Measurements from ENCODE around the gene DOK7. TPM values are rescaled to one million over a fixed set of nuclear protein-coding genes. Genes with fewer than 3 reads are reported as not detected.

The DOK7 gene
- polyA plus RNA-seq, 1 experiment, result not detected

- POLR2A ChIA-PET, result no interaction called here
- Histone ChIP-seq H3K4me3 (ENCODE audit: low read depth, low read length) (no peak overlapping the region), H3K27me3 (ENCODE audit: control insufficient read depth, insufficient read depth, low read length) (peaks cover 20% of the 10 kb centered on the region), H3K9me3 (ENCODE audit: control insufficient read depth, insufficient read depth, low read length) (no peaks in the 10 kb centered on the region; the same call in 1 of the 2 replicates), H3K27ac (ENCODE audit: low read depth, low read length) (no peak overlapping the region)
- CTCF ChIA-PET, result no interaction called here
- TF ChIP-seq CTCF (IDR thresholded peaks at IDR 0.05; ENCODE audit: low read depth, low read length), result no peak
- DNase-seq (ENCODE audit: low read depth, low spot score), result no peak
Measured at GRCh38 chr4:3475713-3476260, 12.7 kb downstream of the DOK7 start.

- H3K4me3 ChIP-seq (ENCODE audit: low read depth, low read length), result no peak overlapping the region
- TF ChIP-seq CTCF (IDR thresholded peaks at IDR 0.05; ENCODE audit: low read depth, low read length), result no peak
Measured at GRCh38 chr4:3476341-3476747, 13.2 kb downstream of the DOK7 start.

GRCh38 chr4:3476936-3477749 is 14.0 kb downstream of the DOK7 start:
- peaks cover 16% of the 10 kb centered on the region for H3K27me3 ChIP-seq (ENCODE audit: control insufficient read depth, insufficient read depth, low read length)
- no peaks in the 10 kb centered on the region; the same call in 1 of the 2 replicates for H3K9me3 ChIP-seq (ENCODE audit: control insufficient read depth, insufficient read depth, low read length)
- DNase-seq (ENCODE audit: low read depth, low spot score), result no peak
- TF ChIP-seq CTCF (IDR thresholded peaks at IDR 0.05; ENCODE audit: low read depth, low read length), result no peak
- ChIA-PET CTCF (no interaction called here), POLR2A (no interaction called here)
- H3K27ac ChIP-seq (ENCODE audit: low read depth, low read length), result no peak overlapping the region
- H3K4me3 ChIP-seq (ENCODE audit: low read depth, low read length), result no peak overlapping the region

More at GRCh38 chr4:3476341-3476747, 13.2 kb downstream of the DOK7 start:
- Histone ChIP-seq H3K27ac (ENCODE audit: low read depth, low read length) (no peak overlapping the region), H3K9me3 (ENCODE audit: control insufficient read depth, insufficient read depth, low read length) (no peaks in the 10 kb centered on the region; the same call in 1 of the 2 replicates), H3K27me3 (ENCODE audit: control insufficient read depth, insufficient read depth, low read length) (peaks cover 16% of the 10 kb centered on the region)
- POLR2A ChIA-PET, result no interaction called here
- CTCF ChIA-PET, result no interaction called here
- no peak for DNase-seq (ENCODE audit: low read depth, low spot score)

- H3K27me3 ChIP-seq (ENCODE audit: control insufficient read depth, insufficient read depth, low read length), result peaks cover 18% of the 10 kb centered on the region
- no peak for DNase-seq (ENCODE audit: low read depth, low spot score)
- CTCF ChIA-PET, result no interaction called here
- no peak overlapping the region for H3K4me3 ChIP-seq (ENCODE audit: low read depth, low read length)
- POLR2A ChIA-PET, result no interaction called here
- no peaks in the 10 kb centered on the region; the same call in 1 of the 2 replicates for H3K9me3 ChIP-seq (ENCODE audit: control insufficient read depth, insufficient read depth, low read length)
- no peak overlapping the region for H3K27ac ChIP-seq (ENCODE audit: low read depth, low read length)
- no peak for TF ChIP-seq CTCF (IDR thresholded peaks at IDR 0.05; ENCODE audit: low read depth, low read length)
Measured at GRCh38 chr4:3477750-3478430, 14.8 kb downstream of the DOK7 start.
